HG02981 (cell line): ENCODE data around the gene KRTAP2-3.
"Not testable (repeated sequence)": the region's sequence is repeated elsewhere in the genome, so short reads cannot be mapped to it uniquely, and the experiment has no call there.

Experiments
- ATAC-seq: cut with Tn5 transposase; IDR thresholded peaks from one replicate; pipeline ENCODE4 v1.9.1; 2021; ENCODE audit warnings: mild to moderate bottlenecking, moderate library complexity; ENCODE audit not compliant: unreplicated experiment

KRTAP2-3 gene

GRCh38 chr17:41069031-41069430, 9.1 kb upstream of the KRTAP2-3 start:
- no peak for ATAC-seq

- ATAC-seq, result no peak
Observed at GRCh38 chr17:41067281-41067680, 7.4 kb upstream of the KRTAP2-3 start.

- no peak for ATAC-seq
Observed at GRCh38 chr17:41065829-41066624, 6.1 kb upstream of the KRTAP2-3 start, which contains the start of gene KRTAP2-4. TSS of gene KRTAP2-4 (minus strand) at chr17:41065879. CDS start at chr17:41065845, 34 bp downstream.

- ATAC-seq, result not testable (repeated sequence)
Observed at GRCh38 chr17:41065016-41065689, 5.2 kb upstream of the KRTAP2-3 start.

GRCh38 chr17:41064301-41064700, 4.4 kb upstream of the KRTAP2-3 start:
- ATAC-seq, result no peak

GRCh38 chr17:41063449-41063848, 3.5 kb upstream of the KRTAP2-3 start:
- no peak for ATAC-seq

GRCh38 chr17:41061964-41062363, 2.0 kb upstream of the KRTAP2-3 start:
- no peak for ATAC-seq

GRCh38 chr17:41059276-41060051, 450 bp downstream of the KRTAP2-3 start:
- ATAC-seq, result not testable (repeated sequence)

- no peak for ATAC-seq
Observed at GRCh38 chr17:41058741-41059140, 1.2 kb downstream of the KRTAP2-3 start.

- ATAC-seq, result no peak
Observed at GRCh38 chr17:41057547-41057946, 2.4 kb downstream of the KRTAP2-3 start.

- ATAC-seq, result not testable (repeated sequence)
Observed at GRCh38 chr17:41055130-41055529, 4.8 kb downstream of the KRTAP2-3 start, which contains the start of gene KRTAP2-2. TSS of gene KRTAP2-2 (minus strand) at chr17:41055230. CDS start at chr17:41055211, 19 bp downstream.

- not testable (repeated sequence) for ATAC-seq
Observed at GRCh38 chr17:41054556-41054955, 5.4 kb downstream of the KRTAP2-3 start.

GRCh38 chr17:41054025-41054424, 5.9 kb downstream of the KRTAP2-3 start:
- no peak for ATAC-seq

GRCh38 chr17:41052566-41052965, 7.3 kb downstream of the KRTAP2-3 start:
- ATAC-seq, result no peak

- no peak for ATAC-seq
Observed at GRCh38 chr17:41049110-41049509, 10.8 kb downstream of the KRTAP2-3 start.

- ATAC-seq, result no peak
Observed at GRCh38 chr17:41048441-41048840, 11.5 kb downstream of the KRTAP2-3 start.

- ATAC-seq, result not testable (repeated sequence)
Observed at GRCh38 chr17:41046735-41047465, 13.0 kb downstream of the KRTAP2-3 start, which contains the start of gene KRTAP2-1. TSS of gene KRTAP2-1 (minus strand) at chr17:41047316. CDS start at chr17:41047267, 49 bp downstream.

GRCh38 chr17:41042953-41043352, 17.0 kb downstream of the KRTAP2-3 start:
- no peak for ATAC-seq

GRCh38 chr17:41040783-41041571, 18.9 kb downstream of the KRTAP2-3 start, which contains the start of gene KRTAP1-1:
TSS of gene KRTAP1-1 (minus strand) at chr17:41041450. CDS start at chr17:41041397, 53 bp downstream.
- ATAC-seq, result not testable (repeated sequence)
